Stimulated activated CD8-positive, alpha-beta memory T cell treated with anti-CD3 and anti-CD28 coated beads, Interleukin-2, amount 100 ng/mL, for 1 hour (primary cell): Measurements from ENCODE around the gene RAB3B.
"Not testable (repeated sequence)": the region's sequence is repeated elsewhere in the genome, so short reads cannot be mapped to it uniquely, and the experiment has no call there.

ENCODE experiments used
- DNase-seq, 2 donors: peaks; one replicate each; pipeline ENCODE4 v3.0.0-alpha.2; 2020; ENCODE audit warnings: low read depth in 2 of 2

RAB3B gene

GRCh38 chr1:51990478-51990965 is at the start of gene RAB3B:
RAB3B (minus strand) TSS chr1:51990700; CDS start chr1:51977117, 13,583 bp downstream.
- peak; percentile 68 for DNase-seq

GRCh38 chr1:52037909-52038308 is 47.4 kb upstream of the RAB3B start:
- DNase-seq = no peak

GRCh38 chr1:52037402-52037814 is 46.9 kb upstream of the RAB3B start:
- no peak for DNase-seq

- DNase-seq = no peak
These were observed 43.5 kb upstream of the RAB3B start for GRCh38 chr1:52034050-52034384.

GRCh38 chr1:52033190-52034049 is 42.9 kb upstream of the RAB3B start, which contains the start of gene KTI12:
KTI12 (minus strand) TSS chr1:52033810; CDS start chr1:52033761, 49 bp downstream.
- DNase-seq = peak; percentile 72 to 81

GRCh38 chr1:52032785-52033131 is 42.3 kb upstream of the RAB3B start:
- no peak for DNase-seq

- no peak for DNase-seq
These were observed 41.8 kb upstream of the RAB3B start for GRCh38 chr1:52032124-52032784.

GRCh38 chr1:52028839-52029238 is 38.3 kb upstream of the RAB3B start:
- not testable (repeated sequence) for DNase-seq

- DNase-seq = no peak
These were observed 37.8 kb upstream of the RAB3B start for GRCh38 chr1:52028328-52028727.

GRCh38 chr1:52026278-52026677 is 35.8 kb upstream of the RAB3B start:
- DNase-seq = no peak

- DNase-seq = no peak
These were observed 31.6 kb upstream of the RAB3B start for GRCh38 chr1:52022133-52022532.

- no peak for DNase-seq
These were observed 17.7 kb upstream of the RAB3B start for GRCh38 chr1:52008071-52008809.

GRCh38 chr1:52007215-52008002 is 16.9 kb upstream of the RAB3B start:
- DNase-seq = no peak

- DNase-seq = not testable (repeated sequence)
These were observed 15.6 kb upstream of the RAB3B start for GRCh38 chr1:52006081-52006553.

GRCh38 chr1:52005548-52005947 is 15.0 kb upstream of the RAB3B start:
- not testable (repeated sequence) for DNase-seq

GRCh38 chr1:52003877-52004276 is 13.4 kb upstream of the RAB3B start:
- no peak for DNase-seq

GRCh38 chr1:52002038-52002917 is 11.8 kb upstream of the RAB3B start:
- DNase-seq = peak in 1 of 2 donors; percentile 11

GRCh38 chr1:51998701-51999100 is 8.2 kb upstream of the RAB3B start:
- no peak for DNase-seq

GRCh38 chr1:51997974-51998382 is 7.5 kb upstream of the RAB3B start:
- DNase-seq = no peak
